HG02678 (cell line): Measurements from ENCODE around the gene CAMK2A.

Experiments used
- ATAC-seq: cut with Tn5 transposase; IDR thresholded peaks from one replicate; pipeline ENCODE4 v1.9.1; 2021; ENCODE audit warnings: mild to moderate bottlenecking, moderate library complexity; ENCODE audit not compliant: unreplicated experiment

Gene CAMK2A

DNA sequence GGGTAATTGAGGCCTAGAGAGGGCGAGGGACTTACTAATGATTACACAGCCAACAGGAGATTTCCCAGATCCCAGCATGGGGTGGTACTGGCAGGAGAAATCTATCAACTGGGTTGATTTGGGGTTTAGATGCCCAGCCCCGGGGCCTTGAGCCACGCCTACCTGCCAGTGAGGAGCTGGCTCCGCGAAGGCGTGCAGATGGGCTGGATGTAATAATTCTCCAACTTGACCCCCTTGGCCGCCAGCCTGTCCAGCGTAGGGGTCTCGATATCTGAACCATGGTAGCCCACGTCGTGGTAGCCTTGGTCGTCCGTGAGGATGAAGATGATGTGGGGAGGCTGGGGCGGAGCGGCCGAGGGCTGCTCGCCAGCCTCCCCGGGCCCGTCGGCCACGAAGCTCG, 12.3 kb upstream of the CAMK2A start:
- ATAC-seq, result no peak

- no peak for ATAC-seq
Measured at GRCh38 chr5:150301170-150301505, 11.6 kb upstream of the CAMK2A start.

- no peak for ATAC-seq
Measured at GRCh38 chr5:150300496-150301169, 11.1 kb upstream of the CAMK2A start.

DNA sequence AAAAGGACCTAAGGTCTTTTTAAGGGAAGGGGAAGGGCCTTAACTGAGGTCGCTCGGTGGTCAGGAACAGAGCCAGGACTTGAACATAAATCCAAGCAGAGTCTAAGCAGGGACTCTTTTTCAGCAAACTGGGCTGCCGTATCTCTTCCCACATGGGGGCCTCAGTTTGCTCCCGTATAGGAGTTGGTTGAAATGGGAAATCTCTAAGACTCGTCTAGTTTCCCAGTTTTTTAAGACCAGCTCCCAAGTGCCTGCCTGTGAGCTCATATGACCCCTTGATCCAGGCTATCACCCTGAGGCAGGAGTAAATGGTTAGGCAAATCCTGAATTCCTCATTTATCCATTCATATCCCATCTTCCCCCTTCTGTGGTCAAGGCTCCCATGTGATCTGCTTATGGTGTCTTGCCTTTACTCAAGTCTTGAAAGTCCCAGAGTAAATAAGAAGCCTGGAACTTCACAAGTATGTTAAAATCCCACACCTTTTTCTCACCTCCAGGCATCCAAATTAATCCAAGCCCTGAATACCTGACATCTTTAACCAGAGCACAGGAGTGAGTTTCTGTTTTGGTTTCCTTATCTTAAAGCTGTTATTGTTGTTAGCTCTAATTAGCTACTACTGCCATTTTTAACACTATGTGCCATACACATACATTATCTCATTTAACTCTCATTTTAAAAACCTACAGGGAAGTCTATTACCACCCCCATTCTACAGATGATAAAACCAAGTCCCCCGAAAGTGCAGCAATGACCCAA, 10.2 kb upstream of the CAMK2A start:
- no peak for ATAC-seq

DNA sequence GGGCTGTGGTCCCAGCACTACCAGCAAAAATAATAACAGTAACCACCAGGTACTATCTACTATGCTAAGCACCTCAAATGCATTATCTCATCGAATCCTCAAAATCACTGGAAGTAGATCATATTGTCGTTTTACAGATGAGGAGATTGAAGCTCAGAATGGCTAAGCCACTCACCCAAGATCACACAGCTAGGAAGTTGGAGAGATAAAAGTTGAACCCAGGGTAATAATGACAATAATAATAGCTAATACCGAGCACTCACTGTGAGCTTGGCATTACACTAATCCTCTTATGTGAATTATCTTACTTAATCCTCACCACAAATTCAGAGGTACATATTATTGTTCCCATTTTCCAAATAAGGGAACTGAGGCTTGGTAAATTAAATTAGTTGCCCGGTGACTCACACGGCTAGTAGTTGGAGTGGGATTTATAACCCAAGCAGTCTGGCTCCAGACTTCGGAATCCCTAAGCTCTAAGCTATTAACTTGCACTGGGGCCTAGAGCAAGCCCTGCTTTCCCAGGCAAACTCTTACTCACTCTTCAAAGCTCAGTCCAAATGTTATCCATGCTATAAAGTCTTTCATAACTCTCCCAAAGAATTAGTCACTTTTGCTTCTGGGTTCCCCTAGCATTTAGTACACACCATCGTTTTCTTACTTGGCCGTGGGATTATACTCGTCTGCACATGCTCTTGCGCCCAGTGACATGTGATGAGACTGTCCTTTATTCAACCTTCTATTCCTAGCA, 9.3 kb upstream of the CAMK2A start:
- no peak for ATAC-seq

DNA sequence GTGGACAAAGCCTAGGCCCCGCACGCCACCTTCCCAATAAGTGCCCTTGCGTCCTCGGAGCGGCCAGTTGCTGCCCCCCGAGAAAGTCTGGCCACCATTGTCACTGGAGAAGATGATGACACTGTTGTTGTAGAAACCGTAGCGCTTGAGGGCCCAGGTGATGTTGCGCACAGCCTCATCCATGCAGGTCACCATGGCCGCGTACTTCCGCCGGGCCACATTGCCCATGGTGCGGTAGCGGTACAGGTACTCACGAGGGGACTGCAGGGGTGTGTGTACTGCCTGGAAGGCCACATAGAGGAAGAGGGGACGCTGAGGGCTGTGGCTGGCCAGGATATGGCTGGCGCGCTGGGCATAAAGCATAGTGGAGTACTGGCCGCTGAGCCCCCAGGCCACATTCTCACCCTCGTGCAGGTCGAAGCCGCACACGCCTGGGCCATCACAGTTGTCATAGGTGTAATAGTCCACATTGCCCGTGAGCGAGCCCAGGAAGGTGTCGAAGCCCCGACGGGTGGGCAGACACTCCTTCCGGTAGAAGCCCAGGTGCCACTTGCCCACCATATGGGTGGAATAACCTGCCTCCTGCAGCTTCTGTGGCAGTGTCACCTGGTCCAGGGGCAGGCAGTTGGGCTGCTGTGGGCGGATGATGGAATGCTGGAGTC, 8.5 kb upstream of the CAMK2A start:
- ATAC-seq, result no peak

- ATAC-seq, result no peak
Measured at GRCh38 chr5:150297236-150297890, 7.8 kb upstream of the CAMK2A start.

DNA sequence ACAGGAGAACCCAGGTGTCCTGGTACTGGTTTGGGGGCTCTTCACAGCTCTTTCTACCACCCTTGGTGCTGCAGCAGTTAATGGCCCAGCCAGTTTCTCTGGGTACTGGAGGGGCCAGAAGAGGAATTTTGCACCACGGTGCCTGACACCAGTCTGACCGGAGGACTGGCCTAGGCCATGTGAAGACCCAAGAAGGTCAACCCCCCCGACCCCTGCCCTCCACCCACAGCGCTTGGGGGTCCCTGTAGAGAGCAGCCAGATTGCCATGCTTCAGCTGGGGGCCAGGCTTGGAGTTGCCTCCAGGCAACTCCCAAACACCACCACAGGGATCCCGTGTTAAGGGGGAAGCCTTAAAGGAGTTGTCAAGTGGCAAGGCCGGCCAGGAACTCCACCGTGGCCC, 6.9 kb upstream of the CAMK2A start:
- no peak for ATAC-seq

DNA sequence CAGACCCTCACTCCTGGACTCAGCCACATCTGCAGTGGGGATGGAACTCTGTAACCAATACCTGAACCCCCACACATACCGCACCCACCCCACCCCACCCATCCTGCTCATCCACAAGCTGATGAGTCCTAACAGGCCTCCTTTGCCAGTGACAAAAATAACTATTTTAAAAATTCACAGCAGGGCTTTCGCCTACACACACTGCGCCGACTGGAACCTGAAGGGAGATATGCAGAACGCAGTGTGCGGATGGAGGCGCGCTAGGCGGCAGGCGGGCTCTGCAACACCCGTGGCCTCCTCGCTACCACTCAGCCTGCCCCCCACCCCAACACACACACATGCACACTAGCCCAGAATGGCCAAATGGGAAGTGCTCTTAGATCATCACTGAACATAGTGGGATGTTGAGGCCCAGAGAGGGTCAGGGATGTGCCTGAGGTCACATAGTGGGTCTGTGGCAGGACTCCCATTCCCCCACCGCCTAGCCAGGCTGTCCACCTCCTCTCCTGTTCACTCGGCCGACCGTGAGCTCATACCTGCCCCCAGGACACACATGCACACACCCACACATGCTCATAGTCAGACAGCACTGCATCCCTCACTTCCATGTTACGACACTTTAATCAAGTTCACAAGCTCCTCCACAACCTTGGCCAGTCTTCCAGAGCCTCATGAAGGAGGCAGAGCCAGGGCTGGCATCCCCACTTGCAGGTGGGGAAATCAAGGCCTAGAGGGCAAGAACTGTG, 6.3 kb upstream of the CAMK2A start:
- no peak for ATAC-seq

GRCh38 chr5:150295172-150295634, 5.6 kb upstream of the CAMK2A start:
- ATAC-seq, result no peak

GRCh38 chr5:150294551-150295071, 5.0 kb upstream of the CAMK2A start:
- no peak for ATAC-seq

- no peak for ATAC-seq
Measured at GRCh38 chr5:150293091-150293941, 3.7 kb upstream of the CAMK2A start.

- no peak for ATAC-seq
Measured at GRCh38 chr5:150291388-150292385, 2.1 kb upstream of the CAMK2A start.

DNA sequence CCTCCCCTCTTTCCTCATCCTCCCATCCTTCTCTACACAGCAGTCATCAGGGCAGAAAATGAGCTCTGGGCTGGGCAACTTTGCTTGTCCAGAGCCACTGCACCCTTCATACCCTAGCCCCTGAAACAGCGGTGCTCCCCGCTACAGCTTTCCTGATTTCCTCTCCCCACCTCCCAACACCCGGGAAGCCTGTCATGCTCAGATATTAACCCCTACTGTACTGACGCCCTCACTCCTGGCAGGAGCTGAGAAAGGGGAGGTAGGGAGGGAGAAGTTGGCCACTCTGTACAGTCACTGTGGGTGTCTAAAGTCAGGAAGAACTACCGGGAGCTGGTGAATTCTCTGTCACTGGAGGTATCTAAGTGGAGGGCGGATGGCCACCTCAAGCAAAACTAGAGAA, 782 bp downstream of the CAMK2A start:
- no peak for ATAC-seq

- ATAC-seq, result no peak
Measured at GRCh38 chr5:150288361-150288760, 1.2 kb downstream of the CAMK2A start.

DNA sequence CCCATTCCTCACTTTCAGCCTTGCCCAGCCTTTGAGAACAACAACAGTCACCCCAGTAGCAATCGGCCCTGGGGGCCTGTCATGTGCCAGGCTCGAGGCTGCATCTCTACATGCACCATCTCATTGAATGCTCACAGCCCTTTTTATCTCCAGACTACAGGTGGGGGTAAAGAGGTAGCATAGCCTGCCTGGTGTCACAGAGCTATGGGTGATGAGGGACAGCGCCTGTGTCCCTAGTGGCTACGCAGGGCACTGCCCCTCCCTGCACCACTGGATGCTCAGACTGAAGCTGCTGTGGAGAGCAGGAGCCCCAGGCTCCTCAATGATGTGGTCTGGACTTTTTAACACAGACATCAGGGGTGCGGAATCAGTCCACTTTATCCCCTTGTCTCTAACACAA, 2.8 kb downstream of the CAMK2A start:
- no peak for ATAC-seq

GRCh38 chr5:150285114-150285513, 4.5 kb downstream of the CAMK2A start:
- no peak for ATAC-seq

- ATAC-seq, result no peak
Measured at GRCh38 chr5:150284311-150284710, 5.3 kb downstream of the CAMK2A start.
